H4 (cell line): ENCODE measurements around the gene DSE. TPM values are rescaled to one million over a fixed set of nuclear protein-coding genes. Genes with fewer than 3 reads are reported as not detected.

Source experiments
- DNase-seq: peaks from one replicate; pipeline ENCODE4 v3.0.0-alpha.2; 2015; ENCODE audit warnings: low spot score
- total RNA-seq: library from RNA; depleted of rRNA; stranded (reverse); fragments of >200 nt; shearing (Covaris generic); gene quantifications from 2 replicates; pipeline ENCODE4 v1.2.3, GENCODE V29; 2014

Gene DSE
- total RNA-seq, 1 experiment from 2014 or later, result 67.1 TPM

- no peak for DNase-seq
Observed at GRCh38 chr6:116359835-116360234, 10.9 kb upstream of the DSE start.

GRCh38 chr6:116362276-116362675, 8.5 kb upstream of the DSE start:
- no peak for DNase-seq

- no peak for DNase-seq
Observed at GRCh38 chr6:116363759-116364158, 7.0 kb upstream of the DSE start.

GRCh38 chr6:116364321-116364720, 6.4 kb upstream of the DSE start:
- no peak for DNase-seq

- DNase-seq, result no peak
Observed at GRCh38 chr6:116365743-116366142, 5.0 kb upstream of the DSE start.

- no peak for DNase-seq
Observed at GRCh38 chr6:116366740-116367275, 3.9 kb upstream of the DSE start.

- no peak for DNase-seq
Observed at GRCh38 chr6:116369540-116369939, 1.2 kb upstream of the DSE start.

- no peak for DNase-seq
Observed at GRCh38 chr6:116369964-116370759, 585 bp upstream of the DSE start.

GRCh38 chr6:116371120-116371917, 572 bp downstream of the DSE start:
- DNase-seq, result peak; percentile 62

GRCh38 chr6:116371918-116372209, 1.1 kb downstream of the DSE start:
- no peak for DNase-seq

- no peak for DNase-seq
Observed at GRCh38 chr6:116373300-116373699, 2.6 kb downstream of the DSE start.

- DNase-seq, result no peak
Observed at GRCh38 chr6:116373940-116374339, 3.2 kb downstream of the DSE start.

GRCh38 chr6:116374586-116374985, 3.8 kb downstream of the DSE start:
- no peak for DNase-seq

GRCh38 chr6:116375262-116375661, 4.5 kb downstream of the DSE start:
- DNase-seq, result no peak

GRCh38 chr6:116376149-116376548, 5.4 kb downstream of the DSE start:
- no peak for DNase-seq

- DNase-seq, result no peak
Observed at GRCh38 chr6:116379764-116380163, 9.0 kb downstream of the DSE start.

GRCh38 chr6:116380346-116380745, 9.6 kb downstream of the DSE start:
- DNase-seq, result no peak

- DNase-seq, result no peak
Observed at GRCh38 chr6:116381000-116381399, 10.3 kb downstream of the DSE start.

GRCh38 chr6:116382587-116382986, 11.8 kb downstream of the DSE start:
- no peak for DNase-seq

GRCh38 chr6:116384727-116385458, 14.1 kb downstream of the DSE start:
- DNase-seq, result no peak

- DNase-seq, result no peak
Observed at GRCh38 chr6:116385459-116385802, 14.7 kb downstream of the DSE start.

GRCh38 chr6:116385921-116386320, 15.2 kb downstream of the DSE start:
- DNase-seq, result no peak
